Right lobe of liver (tissue), 6 donors: ENCODE results near the gene RELN. TPM values are rescaled to one million over a fixed set of nuclear protein-coding genes. Genes with fewer than 3 reads are reported as not detected.
A peak's percentile ranks its signal among the peaks of the same experiment; 100 is the strongest.
"Not testable (repeated sequence)": the region's sequence is repeated elsewhere in the genome, so short reads cannot be mapped to it uniquely, and the experiment has no call there.

Source experiments
- ATAC-seq, 4 donors: fragments of 200-7000 bp; cut with Tn5 transposase; one replicate each; pipeline ENCODE4 v1.9.1; 2020; ENCODE audit warnings: mild to moderate bottlenecking in 4 of 4, moderate library complexity in 4 of 4
- DNase-seq, 3 donors: peaks; one replicate each; pipeline ENCODE4 v3.0.0-alpha.2; 2020
- H3K27ac ChIP-seq, 3 donors: fragments of 200-600 bp; one replicate each; pipeline ENCODE4 v1.8.0; 2022
- H3K27me3 ChIP-seq, 2 donors: fragments of 200-600 bp; one replicate each; pipeline ENCODE4 v1.8.0; 2022
- H3K36me3 ChIP-seq, 4 donors: fragments of 200-600 bp; sonication (generic) in 1 of 4; one replicate each; pipeline versions ENCODE4 v1.5.1 to v1.8.0; 2017 to 2022; ENCODE audit warnings: control low read depth in 1 of 4
- H3K4me1 ChIP-seq, 4 donors: fragments of 200-600 bp; sonication (generic) in 1 of 4; one replicate each; pipeline versions ENCODE4 v1.5.1 to v1.8.0; 2017 to 2022; ENCODE audit warnings: control low read depth in 1 of 4
- H3K4me3 ChIP-seq, 3 donors: fragments of 200-600 bp; one replicate each; pipeline ENCODE4 v1.8.0; 2022
- H3K9me3 ChIP-seq, 4 donors: fragments of 200-600 bp; sonication (generic) in 1 of 4; one replicate each; pipeline versions ENCODE4 v1.5.1 to v1.8.0; 2017 to 2022; ENCODE audit warnings: control low read depth in 1 of 4
- POLR2A ChIP-seq: fragments of 450-650 bp; IDR thresholded peaks from one replicate; pipeline ENCODE4 v1.6.1; 2017; ENCODE audit warnings: antibody characterized with exemption, mild to moderate bottlenecking
- WGBS: methylation state at CpG from one replicate; pipeline ENCODE4 v1.1.6; 2018; ENCODE audit warnings: low coverage, low lambda C conversion rate; ENCODE audit not compliant: insufficient coverage; ENCODE audit errors: missing lambda C conversion rate; 5-methylcytosine and 5-hydroxymethylcytosine counted together
- intact Hi-C, 2 donors: fragments of 100-400 bp; cut with DNase I; formaldehyde crosslinking; loops; one replicate each; pipeline versions ENCODE4 v1.11.2 to v1.14.1; 2022
- total RNA-seq, 6 experiments: library from RNA; depleted of rRNA in 2 of 6; stranded (reverse); fragments of >200 nt in 2 of 6; fragmentation: NEBNext Ultra II Directional in 3 of 6; extraction: Animal tissue kit (Norgen Biotek cat#: 25700) in 3 of 6; gene quantifications; one replicate each; pipeline versions ENCODE4 v1.1.0 to v1.2.4, GENCODE V29; 2016 to 2023
- TF ChIP-seq, protein P1 (sequence below), 4 donors: fragments of 200-600 bp in 3 of 4; fragments of 450-650 bp in 1 of 4; IDR thresholded peaks; one replicate each; pipeline versions ENCODE4 v1.5.1 to v1.8.0; 2016 to 2022; ENCODE audit warnings: antibody characterized with exemption in 4 of 4, mild to moderate bottlenecking in 2 of 4
- donor health status: DM: no; HTN: yes; CAD: no.
- donor health status: DM: no; HTN: no; CAD: no.
- donor health status: DM: no; HTN: no; CAD: no.
- donor health status: DM: no; HTN: yes; CAD: no.
- donor health status: DM: no; HTN: yes; CAD: no.

Gene RELN
- total RNA-seq, 6 experiments from 2014 or later = 11.9 to 35.7 (median 18.9) TPM

DNA sequence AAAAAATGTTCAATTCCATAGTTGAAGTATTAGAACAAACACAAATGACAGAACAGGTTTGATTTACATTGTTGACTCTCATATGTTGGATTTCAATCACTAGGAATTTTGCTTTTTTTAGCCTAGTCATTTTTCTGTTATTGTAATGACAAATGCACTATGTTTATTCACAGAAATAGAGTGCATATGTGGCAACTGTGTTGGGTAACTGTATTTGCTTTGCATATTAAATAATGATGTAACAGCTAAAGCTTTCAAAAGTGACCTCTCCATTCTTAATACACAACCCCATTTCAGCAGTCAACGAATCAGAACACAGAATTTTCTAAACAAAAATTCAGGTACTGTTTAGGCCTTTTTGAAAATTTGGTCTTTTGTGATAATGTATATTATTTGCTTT lies 489.5 kb downstream of the RELN start:
- no peak for TF ChIP-seq POLR2A
- TF ChIP-seq, protein P1, sequence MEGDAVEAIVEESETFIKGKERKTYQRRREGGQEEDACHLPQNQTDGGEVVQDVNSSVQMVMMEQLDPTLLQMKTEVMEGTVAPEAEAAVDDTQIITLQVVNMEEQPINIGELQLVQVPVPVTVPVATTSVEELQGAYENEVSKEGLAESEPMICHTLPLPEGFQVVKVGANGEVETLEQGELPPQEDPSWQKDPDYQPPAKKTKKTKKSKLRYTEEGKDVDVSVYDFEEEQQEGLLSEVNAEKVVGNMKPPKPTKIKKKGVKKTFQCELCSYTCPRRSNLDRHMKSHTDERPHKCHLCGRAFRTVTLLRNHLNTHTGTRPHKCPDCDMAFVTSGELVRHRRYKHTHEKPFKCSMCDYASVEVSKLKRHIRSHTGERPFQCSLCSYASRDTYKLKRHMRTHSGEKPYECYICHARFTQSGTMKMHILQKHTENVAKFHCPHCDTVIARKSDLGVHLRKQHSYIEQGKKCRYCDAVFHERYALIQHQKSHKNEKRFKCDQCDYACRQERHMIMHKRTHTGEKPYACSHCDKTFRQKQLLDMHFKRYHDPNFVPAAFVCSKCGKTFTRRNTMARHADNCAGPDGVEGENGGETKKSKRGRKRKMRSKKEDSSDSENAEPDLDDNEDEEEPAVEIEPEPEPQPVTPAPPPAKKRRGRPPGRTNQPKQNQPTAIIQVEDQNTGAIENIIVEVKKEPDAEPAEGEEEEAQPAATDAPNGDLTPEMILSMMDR (IDR thresholded peaks at IDR 0.05) = no peak
- no peaks in the 10 kb centered on the region for H3K27me3 ChIP-seq
- no peaks in the 10 kb centered on the region for H3K4me1 ChIP-seq
- DNase-seq (no peak), ATAC-seq (peak in 2 of 4 donors; percentile 23 to 57)
- 29% methylated on average over 1 of the region's 1 CpG for WGBS
- no peaks in the 10 kb centered on the region for H3K36me3 ChIP-seq
- intact Hi-C loops = no loop called here
- H3K9me3 ChIP-seq = no peaks in the 10 kb centered on the region
- no peak overlapping the region for H3K27ac ChIP-seq
- no peak overlapping the region for H3K4me3 ChIP-seq

DNA sequence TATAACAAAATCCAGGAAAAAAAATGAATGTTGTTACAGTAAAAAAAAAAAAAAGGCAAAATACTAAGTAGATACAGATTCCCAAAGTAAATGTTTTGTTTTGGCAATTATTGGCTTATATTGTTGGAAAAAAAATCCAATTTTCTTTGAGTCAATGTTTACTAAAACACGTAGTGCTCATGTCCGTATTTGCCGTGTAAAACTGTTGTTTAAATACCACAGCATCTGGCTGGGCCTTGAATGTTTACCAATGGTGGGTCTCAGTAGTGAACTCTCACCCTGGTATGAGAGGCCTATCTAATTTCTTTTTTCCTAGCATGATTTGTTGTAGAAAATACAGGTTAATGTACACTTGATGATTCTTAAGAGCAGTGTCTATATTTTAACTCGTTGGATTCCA lies 502.0 kb downstream of the RELN start:
- no peak overlapping the region for H3K4me3 ChIP-seq
- H3K4me1 ChIP-seq = no peaks in the 10 kb centered on the region
- H3K9me3 ChIP-seq = no peaks in the 10 kb centered on the region
- ATAC-seq = peak in 1 of 4 donors; percentile 74
- no peak for TF ChIP-seq POLR2A
- TF ChIP-seq, protein P1 (IDR thresholded peaks at IDR 0.05) = no peak
- H3K27me3 ChIP-seq = no peaks in the 10 kb centered on the region
- DNase-seq = no peak
- H3K27ac ChIP-seq = no peak overlapping the region
- 42% methylated on average over 4 of the region's 4 CpGs for WGBS
- intact Hi-C loops = no loop called here
- H3K36me3 ChIP-seq = no peaks in the 10 kb centered on the region

DNA sequence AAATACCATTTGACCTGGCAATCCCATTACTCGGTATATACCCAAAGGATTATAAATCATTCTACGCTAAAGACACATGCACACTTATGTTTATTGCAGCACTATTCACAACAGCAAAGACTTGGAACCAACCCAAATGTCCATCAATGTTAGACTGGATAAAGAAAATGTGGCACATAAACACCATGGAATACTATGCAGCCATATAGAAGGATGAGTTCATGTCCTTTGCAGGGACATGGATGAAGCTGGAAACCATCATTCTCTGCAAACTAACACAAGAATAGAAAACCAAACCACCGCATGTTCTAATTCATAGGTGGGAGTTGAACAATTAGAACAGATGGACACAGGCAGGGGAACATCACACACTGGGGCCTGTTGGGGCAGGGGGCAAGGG lies 502.6 kb downstream of the RELN start:
- intact Hi-C loops, ATAC-seq, DNase-seq, H3K4me3 ChIP-seq, H3K9me3 ChIP-seq, H3K4me1 ChIP-seq, H3K36me3 ChIP-seq, H3K27ac ChIP-seq, H3K27me3 ChIP-seq: not testable (repeated sequence)
- WGBS = 100% methylated on average over 2 of the region's 3 CpGs

DNA sequence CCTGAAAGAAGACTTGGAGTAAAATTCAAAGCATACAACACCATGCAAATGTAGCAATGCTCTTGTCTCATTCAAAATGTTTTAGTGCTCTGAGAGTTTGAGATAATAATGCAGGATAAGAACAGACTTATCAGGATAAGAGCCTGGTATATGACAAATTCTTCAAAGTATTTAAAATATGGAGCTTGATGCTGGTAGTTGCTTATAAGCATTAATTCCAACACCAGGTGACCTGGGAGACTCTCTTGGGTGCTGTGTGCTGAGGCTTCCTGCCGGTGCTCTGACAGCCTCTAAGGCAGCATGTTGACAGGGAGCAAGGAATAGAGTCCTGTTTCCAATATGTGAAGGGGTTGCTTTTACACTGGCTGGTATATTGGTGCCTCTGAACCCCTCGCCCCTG lies 508.7 kb downstream of the RELN start:
- TF ChIP-seq POLR2A = no peak
- TF ChIP-seq, protein P1 (IDR thresholded peaks at IDR 0.05) = no peak
- no peaks in the 10 kb centered on the region for H3K9me3 ChIP-seq
- no peak overlapping the region for H3K4me3 ChIP-seq
- H3K36me3 ChIP-seq = no peaks in the 10 kb centered on the region
- no peak overlapping the region for H3K27ac ChIP-seq
- DNase-seq = no peak
- H3K27me3 ChIP-seq = no peaks in the 10 kb centered on the region
- intact Hi-C loops = no loop called here
- 61% methylated on average over 2 of the region's 2 CpGs for WGBS
- no peak for ATAC-seq
- H3K4me1 ChIP-seq = no peaks in the 10 kb centered on the region

DNA sequence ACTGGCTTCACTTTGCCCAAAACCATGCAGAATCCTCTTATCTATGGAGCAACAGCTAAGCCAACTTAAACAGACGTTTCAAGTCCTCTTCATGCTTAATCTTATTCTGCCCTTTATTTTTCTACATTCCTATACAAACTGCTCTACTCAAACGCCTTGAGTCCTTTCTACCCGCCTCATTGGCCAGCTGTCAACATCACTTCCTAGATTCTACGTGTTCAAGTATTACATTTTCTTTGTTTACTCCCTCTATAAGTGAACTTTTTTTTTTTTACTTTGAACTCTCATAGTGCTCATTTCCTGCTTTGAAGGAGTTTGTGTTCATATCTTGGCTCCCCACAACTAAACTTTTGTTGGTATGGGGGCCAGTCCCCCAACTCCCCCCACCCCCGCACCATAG lies 514.5 kb downstream of the RELN start:
- no peaks in the 10 kb centered on the region for H3K9me3 ChIP-seq
- no peak for DNase-seq
- WGBS = 25% methylated on average over 5 of the region's 5 CpGs
- no peak overlapping the region for H3K4me3 ChIP-seq
- no peaks in the 10 kb centered on the region for H3K4me1 ChIP-seq
- no peaks in the 10 kb centered on the region for H3K27me3 ChIP-seq
- no peak for ATAC-seq
- TF ChIP-seq, protein P1 (IDR thresholded peaks at IDR 0.05) = no peak
- no peak for TF ChIP-seq POLR2A
- H3K36me3 ChIP-seq = no peaks in the 10 kb centered on the region
- no peak overlapping the region for H3K27ac ChIP-seq
- intact Hi-C loops = no loop called here
